Fibroblast of lung (primary cell): ENCODE results near the gene PSMC3. TPM values are rescaled to one million over a fixed set of nuclear protein-coding genes. Genes with fewer than 3 reads are reported as not detected.
A peak's percentile ranks its signal among the peaks of the same experiment; 100 is the strongest.

ENCODE experiments used
- DNase-seq, 2 donors: peaks; one replicate each; pipeline versions ENCODE4 v3.0.0 to v3.0.0-alpha.2; 2010; ENCODE audit warnings: low read depth in 2 of 2
- H2AFZ ChIP-seq: 2 replicates; pipeline ENCODE4 v1.5.1; 2012; ENCODE audit warnings: low read length, control low read depth, inconsistent platforms
- H3K27ac ChIP-seq: 2 replicates; pipeline ENCODE4 v1.5.1; 2011; ENCODE audit warnings: low read length, control low read depth; ENCODE audit not compliant: insufficient read depth
- H3K27me3 ChIP-seq: 2 replicates; pipeline ENCODE4 v1.5.1; 2011; ENCODE audit warnings: mild to moderate bottlenecking, low read length; ENCODE audit not compliant: control insufficient read depth, insufficient read depth
- H3K36me3 ChIP-seq: 2 replicates; pipeline ENCODE4 v1.5.1; 2011; ENCODE audit warnings: low read length; ENCODE audit not compliant: control insufficient read depth, insufficient read depth
- H3K4me1 ChIP-seq: 2 replicates; pipeline ENCODE4 v1.5.1; 2011; ENCODE audit warnings: low read length; ENCODE audit not compliant: control insufficient read depth, insufficient read depth; ENCODE audit errors: extremely low read depth
- H3K4me2 ChIP-seq: 2 replicates; pipeline ENCODE4 v1.5.1; 2011; ENCODE audit warnings: low read length, control low read depth; ENCODE audit not compliant: insufficient read depth; ENCODE audit errors: extremely low read depth
- H3K4me3 ChIP-seq, 4 experiments: fragments of 200-600 bp in 1 of 4; sonication (generic) in 1 of 4; replicated peaks in 1 of 4; 2 replicates each; pipeline ENCODE4 v1.5.1; 2011 to 2016; ENCODE audit warnings: low read length in 4 of 4, low read depth in 3 of 4, mild to moderate bottlenecking in 3 of 4, control low read depth in 2 of 4, inconsistent platforms in 1 of 4, mixed read lengths in 1 of 4; ENCODE audit not compliant: insufficient read depth in 1 of 4; ENCODE audit errors: control extremely low read depth in 1 of 4
- H3K79me2 ChIP-seq: 2 replicates; pipeline ENCODE4 v1.5.1; 2012; ENCODE audit warnings: mild to moderate bottlenecking, low read length, inconsistent platforms; ENCODE audit not compliant: control insufficient read depth, insufficient read depth
- H3K9ac ChIP-seq: 2 replicates; pipeline ENCODE4 v1.5.1; 2011; ENCODE audit warnings: mild to moderate bottlenecking, low read length, control low read depth; ENCODE audit not compliant: insufficient read depth
- H3K9me3 ChIP-seq: 2 replicates; pipeline ENCODE4 v1.5.1; 2012; ENCODE audit warnings: low read depth, low read length; ENCODE audit not compliant: control insufficient read depth, insufficient read depth
- H4K20me1 ChIP-seq: 2 replicates; pipeline ENCODE4 v1.5.1; 2011; ENCODE audit warnings: low read length; ENCODE audit not compliant: control insufficient read depth, insufficient read depth; ENCODE audit errors: extremely low read depth
- CTCF ChIP-seq, 2 donors: IDR thresholded peaks in 1 of 2; conservative IDR thresholded peaks in 1 of 2; 1 replicate in 1 of 2; 2 replicates in 1 of 2; pipeline ENCODE4 v1.5.1; 2011 to 2012; ENCODE audit warnings: low read length in 2 of 2, control low read depth in 1 of 2, inconsistent platforms in 1 of 2, low read depth in 1 of 2, mild to moderate bottlenecking in 1 of 2
- EZH2 ChIP-seq: IDR thresholded peaks from 2 replicates; pipeline ENCODE4 v1.5.1; 2012; ENCODE audit warnings: low read length, control low read depth, mild to moderate bottlenecking; ENCODE audit errors: missing control alignments
- polyA plus RNA-seq, 2 donors: library from polyadenylated mRNA; depleted of rRNA in 1 of 2; stranded (reverse) in 1 of 2; unstranded in 1 of 2; fragments of >200 nt; gene quantifications; 2 replicates each; pipeline ENCODE4 v1.2.1, GENCODE V29; 2011 to 2012; ENCODE audit warnings: missing spikeins in 1 of 2
- total RNA-seq: library from RNA; depleted of rRNA; stranded (reverse); fragments of >200 nt; gene quantifications from 2 replicates; pipeline ENCODE4 v1.2.1, GENCODE V29; 2014

PSMC3 gene
- total and polyA plus RNA-seq, 2 donors (not counting 1 experiment from before 2014, with no cell fraction given): 107 to 294 TPM

DNA sequence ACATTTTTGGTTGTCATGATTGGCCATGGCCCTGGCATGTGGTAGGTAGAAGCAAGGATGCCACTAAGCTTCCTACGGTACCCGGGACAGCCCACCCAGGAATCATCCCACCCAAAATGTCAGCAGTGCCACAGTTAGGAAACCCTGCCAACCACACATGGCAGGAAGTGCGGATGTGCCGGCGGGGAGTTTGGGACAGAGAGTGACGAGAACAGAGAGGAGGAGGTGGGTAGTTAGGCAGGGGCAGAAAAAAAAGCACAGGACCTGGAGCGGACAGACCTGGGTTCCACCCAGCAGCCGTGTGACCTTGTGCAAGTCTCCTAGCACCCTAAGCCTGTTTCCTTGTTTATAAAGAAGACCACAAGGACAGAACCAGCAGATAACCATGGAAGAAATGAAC, 51.2 kb downstream of the PSMC3 start:
- Histone ChIP-seq H4K20me1 (no peaks in the 10 kb centered on the region), H3K4me3 (no peak overlapping the region), H3K27me3 (no peaks in the 10 kb centered on the region), H3K36me3 (no peaks in the 10 kb centered on the region), H3K4me2 (no peak overlapping the region), H3K27ac (no peak overlapping the region), H3K9me3 (no peaks in the 10 kb centered on the region), H3K79me2 (no peaks in the 10 kb centered on the region), H3K9ac (no peak overlapping the region), H2AFZ (no peak overlapping the region), H3K4me1 (no peaks in the 10 kb centered on the region)
- no peak for DNase-seq
- TF ChIP-seq EZH2 (no peak), CTCF (conservative IDR thresholded peaks at IDR 0.05 in 1 of 2, IDR thresholded peaks at IDR 0.05 in 1 of 2; ENCODE audit: low read depth in 1 of 2, low read length in 2 of 2) (no peak)

DNA sequence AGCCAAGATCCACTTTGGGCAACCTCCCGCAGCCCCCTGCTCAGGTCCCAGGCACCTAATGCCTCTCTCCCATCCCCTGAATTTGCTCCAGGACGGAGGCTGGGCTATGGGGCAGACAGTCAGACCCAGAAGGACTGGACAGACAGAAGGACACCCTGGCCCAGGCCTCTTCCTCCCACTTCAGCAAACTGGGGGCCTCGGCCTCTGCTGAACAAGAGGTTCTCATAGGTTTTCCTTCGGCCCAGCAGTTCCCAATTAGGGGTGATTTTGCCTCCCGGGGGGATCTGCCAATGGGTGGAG, 51.6 kb downstream of the PSMC3 start:
- Histone ChIP-seq H3K27ac (no peak overlapping the region), H2AFZ (no peak overlapping the region), H3K4me1 (no peaks in the 10 kb centered on the region), H3K9ac (no peak overlapping the region), H3K9me3 (no peaks in the 10 kb centered on the region), H4K20me1 (no peaks in the 10 kb centered on the region), H3K27me3 (no peaks in the 10 kb centered on the region), H3K79me2 (no peaks in the 10 kb centered on the region), H3K36me3 (no peaks in the 10 kb centered on the region), H3K4me3 (no peak overlapping the region), H3K4me2 (no peak overlapping the region)
- DNase-seq: no peak
- TF ChIP-seq EZH2 (no peak), CTCF (conservative IDR thresholded peaks at IDR 0.05 in 1 of 2, IDR thresholded peaks at IDR 0.05 in 1 of 2; ENCODE audit: low read depth in 1 of 2, low read length in 2 of 2) (no peak)

DNA sequence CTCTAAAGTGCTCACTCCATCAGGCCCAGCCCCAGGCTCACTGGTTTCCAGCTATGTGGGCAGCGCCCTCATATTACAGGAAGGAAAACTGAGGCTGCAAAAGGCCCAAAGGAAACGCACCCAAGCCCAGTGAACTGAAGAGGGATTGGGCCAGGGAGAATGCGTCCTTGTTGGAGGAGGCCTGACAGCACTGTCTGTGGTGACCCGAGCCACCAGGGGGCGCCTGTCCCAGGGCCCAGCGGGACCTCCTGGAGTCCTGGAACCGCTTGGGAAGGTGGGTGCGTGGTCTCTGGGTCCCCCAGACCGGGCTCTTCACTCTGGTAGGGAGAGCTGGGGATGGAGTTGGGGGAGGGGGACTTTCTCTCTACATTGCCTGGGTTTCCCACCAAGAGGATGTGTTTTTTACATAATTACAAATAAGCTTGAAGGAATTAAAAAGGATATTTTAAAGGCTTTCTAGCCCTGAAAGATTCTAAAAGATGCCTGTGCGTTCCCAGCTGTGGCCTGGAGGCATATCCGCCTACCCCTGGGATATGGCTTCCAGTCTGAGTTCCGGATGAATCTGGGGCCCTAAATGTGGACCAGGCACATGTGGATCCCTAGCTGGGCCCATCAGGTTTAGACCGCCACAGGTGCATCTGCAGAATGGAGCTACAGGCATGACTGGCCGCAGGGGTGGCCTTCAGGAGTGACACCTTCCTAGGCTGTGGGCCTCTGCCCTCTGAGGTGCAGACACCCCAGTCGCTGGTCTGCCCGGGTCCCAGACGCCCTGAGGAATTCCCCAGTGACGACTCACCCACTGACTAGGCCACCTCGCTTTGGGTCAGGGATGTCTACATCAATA, 52.1 kb downstream of the PSMC3 start:
- H2AFZ ChIP-seq: peak overlapping the region; percentile 45
- no peaks in the 10 kb centered on the region for H4K20me1 ChIP-seq
- H3K9me3 ChIP-seq: no peaks in the 10 kb centered on the region
- H3K27ac ChIP-seq: no peak overlapping the region
- TF ChIP-seq EZH2 (no peak), CTCF (conservative IDR thresholded peaks at IDR 0.05 in 1 of 2, IDR thresholded peaks at IDR 0.05 in 1 of 2; ENCODE audit: low read depth in 1 of 2, low read length in 2 of 2) (peak; percentile 88 to 92)
- H3K79me2 ChIP-seq: no peaks in the 10 kb centered on the region
- no peak overlapping the region for H3K4me2 ChIP-seq
- H3K27me3 ChIP-seq: no peaks in the 10 kb centered on the region
- no peak overlapping the region for H3K4me3 ChIP-seq
- no peaks in the 10 kb centered on the region for H3K4me1 ChIP-seq
- no peaks in the 10 kb centered on the region for H3K36me3 ChIP-seq
- H3K9ac ChIP-seq: no peak overlapping the region
- DNase-seq: peak; percentile 54 to 70
